ENCODE data around the gene TEX9.

TEX9 gene

GRCh38 chr15:56344336-56344735 is 20.9 kb upstream of the TEX9 start:
- DNase-seq (ENCODE audit: extremely low read depth, low read depth) = no peak
- TF ChIP-seq, protein P1, sequence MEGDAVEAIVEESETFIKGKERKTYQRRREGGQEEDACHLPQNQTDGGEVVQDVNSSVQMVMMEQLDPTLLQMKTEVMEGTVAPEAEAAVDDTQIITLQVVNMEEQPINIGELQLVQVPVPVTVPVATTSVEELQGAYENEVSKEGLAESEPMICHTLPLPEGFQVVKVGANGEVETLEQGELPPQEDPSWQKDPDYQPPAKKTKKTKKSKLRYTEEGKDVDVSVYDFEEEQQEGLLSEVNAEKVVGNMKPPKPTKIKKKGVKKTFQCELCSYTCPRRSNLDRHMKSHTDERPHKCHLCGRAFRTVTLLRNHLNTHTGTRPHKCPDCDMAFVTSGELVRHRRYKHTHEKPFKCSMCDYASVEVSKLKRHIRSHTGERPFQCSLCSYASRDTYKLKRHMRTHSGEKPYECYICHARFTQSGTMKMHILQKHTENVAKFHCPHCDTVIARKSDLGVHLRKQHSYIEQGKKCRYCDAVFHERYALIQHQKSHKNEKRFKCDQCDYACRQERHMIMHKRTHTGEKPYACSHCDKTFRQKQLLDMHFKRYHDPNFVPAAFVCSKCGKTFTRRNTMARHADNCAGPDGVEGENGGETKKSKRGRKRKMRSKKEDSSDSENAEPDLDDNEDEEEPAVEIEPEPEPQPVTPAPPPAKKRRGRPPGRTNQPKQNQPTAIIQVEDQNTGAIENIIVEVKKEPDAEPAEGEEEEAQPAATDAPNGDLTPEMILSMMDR (IDR thresholded peaks at IDR 0.05; ENCODE audit: low read depth, low read length, missing control alignments) = no peak
- no peak overlapping the region for H3K4me3 ChIP-seq (replicated peaks; ENCODE audit: low read depth, low read length)

- H3K4me3 ChIP-seq (replicated peaks; ENCODE audit: low read depth, low read length) = no peak overlapping the region
- TF ChIP-seq, protein P1 (IDR thresholded peaks at IDR 0.05; ENCODE audit: low read depth, low read length, missing control alignments) = no peak
- DNase-seq (ENCODE audit: extremely low read depth, low read depth) = no peak
Measured at GRCh38 chr15:56346414-56346813, 18.8 kb upstream of the TEX9 start.

DNA sequence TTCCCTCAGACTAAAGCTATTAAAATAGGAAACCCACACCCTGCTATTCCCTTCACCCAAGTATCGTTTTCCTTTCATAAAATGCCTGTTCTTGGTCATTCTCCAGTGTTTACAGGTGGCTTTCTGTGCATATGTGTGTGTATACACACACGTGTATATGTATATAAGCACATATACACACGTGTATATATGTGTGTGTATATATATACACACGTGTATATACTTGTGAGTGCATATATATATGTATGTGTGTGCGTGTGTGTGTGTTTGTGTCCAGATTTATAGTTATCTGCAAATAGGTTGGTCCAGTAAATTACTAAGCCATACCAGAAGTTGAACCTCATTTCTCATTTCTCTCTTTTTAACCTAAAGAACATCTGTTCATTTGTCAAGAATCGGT is 15.7 kb upstream of the TEX9 start:
- DNase-seq (ENCODE audit: extremely low read depth, low read depth) = no peak
- H3K4me3 ChIP-seq (replicated peaks; ENCODE audit: low read depth, low read length) = no peak overlapping the region
- TF ChIP-seq, protein P1 (IDR thresholded peaks at IDR 0.05; ENCODE audit: low read depth, low read length, missing control alignments) = no peak

DNA sequence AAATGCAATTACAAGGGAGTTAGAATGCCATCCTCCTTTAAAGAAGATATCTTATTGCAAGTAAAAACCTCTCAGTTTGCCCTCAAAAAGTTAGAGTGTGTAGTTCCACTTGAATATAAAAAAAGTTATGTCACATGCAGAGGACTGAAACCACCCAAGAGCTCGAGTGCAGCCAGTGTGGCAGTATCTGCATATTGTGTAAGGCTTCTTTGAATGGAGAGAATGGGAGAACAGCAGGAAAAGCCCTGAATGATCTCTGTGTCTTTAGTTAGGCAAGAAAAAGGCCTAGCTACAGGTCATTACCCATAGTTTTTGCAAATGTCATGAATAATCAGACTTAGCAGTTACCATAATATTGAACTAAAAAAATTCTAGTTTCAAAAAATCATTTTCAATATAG is 13.9 kb upstream of the TEX9 start:
- TF ChIP-seq, protein P1 (IDR thresholded peaks at IDR 0.05; ENCODE audit: low read depth, low read length, missing control alignments) = no peak
- no peak overlapping the region for H3K4me3 ChIP-seq (replicated peaks; ENCODE audit: low read depth, low read length)
- DNase-seq (ENCODE audit: extremely low read depth, low read depth) = no peak

DNA sequence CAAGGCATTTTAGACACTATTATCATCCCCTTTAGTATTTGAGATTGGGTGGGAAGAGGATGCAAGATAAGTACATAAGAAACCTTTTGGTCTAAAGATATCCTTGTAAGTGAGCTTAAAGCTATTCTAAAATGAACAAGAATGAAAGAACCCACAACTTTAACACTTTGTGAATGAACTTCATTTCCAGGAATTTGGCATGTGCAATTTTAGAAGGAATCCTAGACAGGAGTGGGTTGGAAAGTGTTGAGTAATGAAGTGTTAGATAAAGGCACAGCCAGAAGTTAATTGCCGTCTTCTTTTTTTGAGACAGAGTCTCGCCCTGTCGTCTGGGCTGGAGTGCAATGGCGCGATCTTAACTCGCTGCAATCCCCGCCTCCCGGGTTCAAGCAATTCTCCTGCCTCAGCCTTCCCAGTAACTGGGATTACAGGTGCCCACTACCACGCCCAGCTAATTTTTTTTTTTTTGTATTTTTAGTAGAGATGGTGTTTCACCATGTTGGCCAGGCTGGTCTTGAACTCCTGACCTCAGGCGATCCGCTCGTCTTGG is 13.2 kb upstream of the TEX9 start:
- DNase-seq (ENCODE audit: extremely low read depth, low read depth) = no peak
- TF ChIP-seq, protein P1 (IDR thresholded peaks at IDR 0.05; ENCODE audit: low read depth, low read length, missing control alignments) = no peak

GRCh38 chr15:56353119-56353518 is 12.1 kb upstream of the TEX9 start:
- DNase-seq (ENCODE audit: extremely low read depth, low read depth) = no peak
- TF ChIP-seq, protein P1 (IDR thresholded peaks at IDR 0.05; ENCODE audit: low read depth, low read length, missing control alignments) = no peak
- H3K4me3 ChIP-seq (replicated peaks; ENCODE audit: low read depth, low read length) = no peak overlapping the region

More for the DNA sequence above, 13.2 kb upstream of the TEX9 start:
- H3K4me3 ChIP-seq (replicated peaks; ENCODE audit: low read depth, low read length) = no peak overlapping the region

DNA sequence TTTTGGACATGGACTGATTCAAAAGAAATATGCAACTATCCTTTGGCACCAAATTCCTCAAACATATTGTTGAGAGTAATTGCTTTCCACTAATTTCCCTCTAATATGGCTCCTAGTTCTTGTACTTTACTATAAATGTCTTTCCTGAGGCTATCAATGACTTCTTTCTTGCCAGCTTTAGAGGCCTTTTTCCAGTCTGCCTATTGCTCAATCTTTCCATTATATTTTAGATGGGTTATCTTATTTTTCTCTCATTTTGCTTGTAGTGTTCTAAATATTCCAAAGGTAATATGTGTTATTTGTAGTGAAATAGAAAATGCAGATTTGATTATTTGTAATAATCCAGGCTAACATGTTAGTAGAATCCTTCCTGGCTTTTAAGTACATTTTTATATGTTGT is 11.5 kb upstream of the TEX9 start:
- H3K4me3 ChIP-seq (replicated peaks; ENCODE audit: low read depth, low read length) = no peak overlapping the region
- TF ChIP-seq, protein P1 (IDR thresholded peaks at IDR 0.05; ENCODE audit: low read depth, low read length, missing control alignments) = no peak

More for the DNA sequence above, 11.5 kb upstream of the TEX9 start:
- DNase-seq (ENCODE audit: extremely low read depth, low read depth) = no peak
